ENCODE results near the gene OSBPL3. TPM values are rescaled to one million over a fixed set of nuclear protein-coding genes. Genes with fewer than 3 reads are reported as not detected.
A peak's percentile ranks its signal among the peaks of the same experiment; 100 is the strongest.

OSBPL3 gene
- total and polyA plus RNA-seq, 2 donors (not counting 3 experiments of a cell fraction or from before 2014, with no cell fraction given): 7.5 to 27.1 TPM

DNA sequence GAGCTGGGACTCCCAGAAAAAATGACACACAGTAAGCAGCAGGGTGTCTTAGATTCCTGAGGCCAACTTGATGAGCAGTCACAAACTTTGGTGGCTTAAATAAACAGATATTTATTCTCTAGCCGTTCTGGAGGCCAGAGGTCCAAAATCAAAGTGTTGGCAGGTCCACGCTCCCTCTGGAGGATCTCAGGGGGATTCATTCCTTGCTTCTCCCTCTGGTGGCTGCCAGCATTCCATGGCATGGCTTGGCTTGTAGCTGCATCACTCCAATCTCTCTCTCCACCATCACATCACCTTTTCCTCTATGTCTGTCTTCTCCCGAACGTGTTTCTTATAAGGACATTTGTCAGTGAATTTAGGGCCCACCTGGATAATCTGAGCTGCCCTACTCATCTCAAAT lies 98.4 kb downstream of the OSBPL3 start:
- no peak overlapping the region for H3K4me2 ChIP-seq (ENCODE audit: insufficient read depth, low read length)
- H4K20me1 ChIP-seq (replicated peaks; ENCODE audit: control insufficient read depth, extremely low read depth, insufficient read depth, low read length): no peaks in the 10 kb centered on the region
- H3K9ac ChIP-seq (replicated peaks; ENCODE audit: extremely low read depth, insufficient read depth, low read length): no peak overlapping the region
- ChIA-PET CTCF (interaction anchor here (1.8 to 2.5 kb wide), 6 partner anchors 10 to 212 kb away, joined by 7 to 15 read pairs (median 10); partner anchors contain the start of gene OSBPL3), POLR2A (no interaction called here)
- no peaks in the 10 kb centered on the region for H3K79me2 ChIP-seq (ENCODE audit: control insufficient read depth, insufficient read depth, low read length)
- H3K36me3 ChIP-seq (ENCODE audit: control insufficient read depth in 2 of 2, extremely low read depth in 1 of 2, insufficient read depth in 2 of 2, low read length in 2 of 2): no peaks in the 10 kb centered on the region
- no peaks in the 10 kb centered on the region for H3K27me3 ChIP-seq (ENCODE audit: control insufficient read depth in 2 of 2, insufficient read depth in 2 of 2, low read length in 2 of 2)
- no peak overlapping the region for H3K27ac ChIP-seq (ENCODE audit: insufficient read depth, low read depth, low read length)
- H3K4me1 ChIP-seq (ENCODE audit: control insufficient read depth, extremely low read depth, insufficient read depth, low read length): peaks cover 41% of the 10 kb centered on the region
- H3K4me3 ChIP-seq (replicated peaks in 1 of 3; ENCODE audit: insufficient read depth in 1 of 3, low read depth in 1 of 3, low read length in 3 of 3): no peak overlapping the region
- intact Hi-C loops (cut with micrococcal nuclease) (loop anchor here (1.0 to 2.0 kb wide), 2 partner anchors 61 to 67 kb away; no protein-coding TSS in a partner anchor), dilution Hi-C loops (cut with MboI; ENCODE audit: extremely low pct_ligation_motif_present, low sequenced_read_pairs) (no loop called here)
- DNase-seq (ENCODE audit: low read depth, low spot score) (no peak), FAIRE-seq (no peak)
- no peaks in the 10 kb centered on the region for H3K9me1 ChIP-seq (replicated peaks; ENCODE audit: control insufficient read depth, extremely low read depth, insufficient read depth, low read length)
- TF ChIP-seq GATA2 (IDR thresholded peaks at IDR 0.05; ENCODE audit: insufficient read depth, insufficient read length, low read depth, low read length): no peak
- TF ChIP-seq JUN (IDR thresholded peaks at IDR 0.05; ENCODE audit: borderline replicate concordance, insufficient read depth, insufficient read length, low read depth): no peak
- TF ChIP-seq, protein P1, sequence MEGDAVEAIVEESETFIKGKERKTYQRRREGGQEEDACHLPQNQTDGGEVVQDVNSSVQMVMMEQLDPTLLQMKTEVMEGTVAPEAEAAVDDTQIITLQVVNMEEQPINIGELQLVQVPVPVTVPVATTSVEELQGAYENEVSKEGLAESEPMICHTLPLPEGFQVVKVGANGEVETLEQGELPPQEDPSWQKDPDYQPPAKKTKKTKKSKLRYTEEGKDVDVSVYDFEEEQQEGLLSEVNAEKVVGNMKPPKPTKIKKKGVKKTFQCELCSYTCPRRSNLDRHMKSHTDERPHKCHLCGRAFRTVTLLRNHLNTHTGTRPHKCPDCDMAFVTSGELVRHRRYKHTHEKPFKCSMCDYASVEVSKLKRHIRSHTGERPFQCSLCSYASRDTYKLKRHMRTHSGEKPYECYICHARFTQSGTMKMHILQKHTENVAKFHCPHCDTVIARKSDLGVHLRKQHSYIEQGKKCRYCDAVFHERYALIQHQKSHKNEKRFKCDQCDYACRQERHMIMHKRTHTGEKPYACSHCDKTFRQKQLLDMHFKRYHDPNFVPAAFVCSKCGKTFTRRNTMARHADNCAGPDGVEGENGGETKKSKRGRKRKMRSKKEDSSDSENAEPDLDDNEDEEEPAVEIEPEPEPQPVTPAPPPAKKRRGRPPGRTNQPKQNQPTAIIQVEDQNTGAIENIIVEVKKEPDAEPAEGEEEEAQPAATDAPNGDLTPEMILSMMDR (IDR thresholded peaks at IDR 0.05; ENCODE audit: extremely low read depth in 1 of 2, insufficient read depth in 1 of 2, low read depth in 1 of 2, low read length in 2 of 2): peak; percentile 16 to 35
- no peak for TF ChIP-seq FOS (IDR thresholded peaks at IDR 0.05; ENCODE audit: borderline replicate concordance, insufficient read depth, low read length)
- TF ChIP-seq, protein P2, sequence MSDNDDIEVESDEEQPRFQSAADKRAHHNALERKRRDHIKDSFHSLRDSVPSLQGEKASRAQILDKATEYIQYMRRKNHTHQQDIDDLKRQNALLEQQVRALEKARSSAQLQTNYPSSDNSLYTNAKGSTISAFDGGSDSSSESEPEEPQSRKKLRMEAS (IDR thresholded peaks at IDR 0.05; ENCODE audit: insufficient read depth, insufficient read length): no peak
- no peak for TF ChIP-seq POLR2A (IDR thresholded peaks at IDR 0.05; ENCODE audit: low read depth, low read length)
- no peak for TF ChIP-seq EZH2 (IDR thresholded peaks at IDR 0.05; ENCODE audit: borderline replicate concordance, low read depth, low read length, severe bottlenecking)
- TF ChIP-seq MYC (IDR thresholded peaks at IDR 0.05; ENCODE audit: low read depth, low read length): no peak
- no TSS peak for BruUV-seq (replicated peaks)
- H2AFZ ChIP-seq (ENCODE audit: low read depth, low read length): no peak overlapping the region
- H3K9me3 ChIP-seq (replicated peaks; ENCODE audit: control insufficient read depth, insufficient read depth, low read length): no peaks in the 10 kb centered on the region

Measured in endothelial cell of umbilical vein (primary cell).